ENCODE measurements around the gene PLA2G2E. TPM values are rescaled to one million over a fixed set of nuclear protein-coding genes. Genes with fewer than 3 reads are reported as not detected.

PLA2G2E gene, protein sequence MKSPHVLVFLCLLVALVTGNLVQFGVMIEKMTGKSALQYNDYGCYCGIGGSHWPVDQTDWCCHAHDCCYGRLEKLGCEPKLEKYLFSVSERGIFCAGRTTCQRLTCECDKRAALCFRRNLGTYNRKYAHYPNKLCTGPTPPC
- polyA plus RNA-seq (2012; ENCODE audit: insufficient read depth, insufficient read length, low read depth), result not detected

DNA sequence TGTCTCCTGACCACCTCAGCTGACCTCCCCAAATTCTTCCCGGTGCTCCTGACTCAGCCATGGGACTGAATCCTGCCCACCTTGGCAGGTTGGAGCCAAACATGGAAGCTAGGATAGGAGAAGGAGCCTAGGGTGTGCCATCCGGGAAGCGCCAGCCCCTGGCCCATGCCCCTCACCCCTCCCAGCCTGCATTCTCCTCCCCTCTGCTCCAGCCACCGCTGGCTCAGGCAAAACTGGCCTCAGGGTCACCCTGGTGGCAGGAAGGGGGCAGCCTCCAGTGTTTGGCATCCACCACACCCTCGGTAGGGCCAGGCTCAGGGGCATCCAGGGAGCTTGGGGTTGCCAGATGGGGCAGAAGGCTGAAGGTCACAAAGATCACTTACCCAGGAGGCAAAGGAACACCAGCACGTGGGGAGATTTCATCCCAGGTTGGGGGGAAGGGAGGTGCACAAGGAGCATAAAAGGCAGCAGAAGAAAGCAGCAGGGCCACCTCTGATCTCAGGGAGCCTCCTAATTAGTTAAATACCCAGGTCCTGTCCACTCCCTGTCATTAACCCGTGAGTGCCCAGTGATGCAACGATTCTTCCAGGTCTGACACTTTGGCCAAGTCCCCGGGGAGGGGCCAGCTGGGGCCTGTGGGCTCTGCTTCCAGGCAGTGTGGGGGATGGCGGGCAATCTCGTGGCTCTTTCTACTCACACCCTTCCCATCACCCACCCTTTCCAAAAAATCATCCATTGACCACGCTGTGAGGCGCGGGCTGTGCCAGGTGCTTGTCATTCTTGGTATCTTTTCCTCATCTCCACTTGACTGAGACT is at the start of gene PLA2G2E:
TSS of gene PLA2G2E (minus strand) at position 481 of the 816 bp plus-strand sequence. CDS start at position 423, 58 bp downstream.
- Histone ChIP-seq H3K36me3 (no peaks in the 10 kb centered on the region), H3K27me3 (no peaks in the 10 kb centered on the region), H3K4me3 (ENCODE audit: low read depth, low read length) (no peak within 1 kb of the TSS), H3K9me3 (no peaks in the 10 kb centered on the region), H3K4me1 (no peaks in the 10 kb centered on the region)
- DNase-seq, result no peak
- TF ChIP-seq, protein P1, sequence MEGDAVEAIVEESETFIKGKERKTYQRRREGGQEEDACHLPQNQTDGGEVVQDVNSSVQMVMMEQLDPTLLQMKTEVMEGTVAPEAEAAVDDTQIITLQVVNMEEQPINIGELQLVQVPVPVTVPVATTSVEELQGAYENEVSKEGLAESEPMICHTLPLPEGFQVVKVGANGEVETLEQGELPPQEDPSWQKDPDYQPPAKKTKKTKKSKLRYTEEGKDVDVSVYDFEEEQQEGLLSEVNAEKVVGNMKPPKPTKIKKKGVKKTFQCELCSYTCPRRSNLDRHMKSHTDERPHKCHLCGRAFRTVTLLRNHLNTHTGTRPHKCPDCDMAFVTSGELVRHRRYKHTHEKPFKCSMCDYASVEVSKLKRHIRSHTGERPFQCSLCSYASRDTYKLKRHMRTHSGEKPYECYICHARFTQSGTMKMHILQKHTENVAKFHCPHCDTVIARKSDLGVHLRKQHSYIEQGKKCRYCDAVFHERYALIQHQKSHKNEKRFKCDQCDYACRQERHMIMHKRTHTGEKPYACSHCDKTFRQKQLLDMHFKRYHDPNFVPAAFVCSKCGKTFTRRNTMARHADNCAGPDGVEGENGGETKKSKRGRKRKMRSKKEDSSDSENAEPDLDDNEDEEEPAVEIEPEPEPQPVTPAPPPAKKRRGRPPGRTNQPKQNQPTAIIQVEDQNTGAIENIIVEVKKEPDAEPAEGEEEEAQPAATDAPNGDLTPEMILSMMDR (IDR thresholded peaks at IDR 0.05; ENCODE audit: low read depth, low read length), result no peak

DNA sequence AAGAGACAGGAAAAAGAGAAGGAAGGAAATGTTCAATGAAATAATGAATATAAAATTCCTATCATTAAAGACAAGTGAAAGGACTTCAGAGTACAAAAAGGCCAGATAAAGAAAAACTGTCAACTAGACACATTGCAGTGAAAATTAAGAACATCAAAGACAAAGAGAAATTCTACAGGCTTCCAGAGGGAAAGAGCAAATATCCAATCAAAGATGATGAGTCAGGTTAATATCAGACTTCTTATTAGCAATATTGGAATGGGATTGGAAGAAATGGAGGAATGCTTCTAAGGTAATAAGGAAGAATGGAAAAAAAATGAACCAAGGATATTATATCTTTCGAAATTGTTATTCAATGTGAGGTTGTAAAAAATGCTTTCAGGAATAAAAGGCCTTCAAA is 48.2 kb upstream of the PLA2G2E start:
- Histone ChIP-seq H3K4me1 (no peaks in the 10 kb centered on the region), H3K36me3 (no peaks in the 10 kb centered on the region), H3K9me3 (no peaks in the 10 kb centered on the region), H3K27me3 (no peaks in the 10 kb centered on the region), H3K4me3 (ENCODE audit: low read depth, low read length) (no peak overlapping the region)
- TF ChIP-seq, protein P1 (IDR thresholded peaks at IDR 0.05; ENCODE audit: low read depth, low read length), result no peak
- no peak for DNase-seq

DNA sequence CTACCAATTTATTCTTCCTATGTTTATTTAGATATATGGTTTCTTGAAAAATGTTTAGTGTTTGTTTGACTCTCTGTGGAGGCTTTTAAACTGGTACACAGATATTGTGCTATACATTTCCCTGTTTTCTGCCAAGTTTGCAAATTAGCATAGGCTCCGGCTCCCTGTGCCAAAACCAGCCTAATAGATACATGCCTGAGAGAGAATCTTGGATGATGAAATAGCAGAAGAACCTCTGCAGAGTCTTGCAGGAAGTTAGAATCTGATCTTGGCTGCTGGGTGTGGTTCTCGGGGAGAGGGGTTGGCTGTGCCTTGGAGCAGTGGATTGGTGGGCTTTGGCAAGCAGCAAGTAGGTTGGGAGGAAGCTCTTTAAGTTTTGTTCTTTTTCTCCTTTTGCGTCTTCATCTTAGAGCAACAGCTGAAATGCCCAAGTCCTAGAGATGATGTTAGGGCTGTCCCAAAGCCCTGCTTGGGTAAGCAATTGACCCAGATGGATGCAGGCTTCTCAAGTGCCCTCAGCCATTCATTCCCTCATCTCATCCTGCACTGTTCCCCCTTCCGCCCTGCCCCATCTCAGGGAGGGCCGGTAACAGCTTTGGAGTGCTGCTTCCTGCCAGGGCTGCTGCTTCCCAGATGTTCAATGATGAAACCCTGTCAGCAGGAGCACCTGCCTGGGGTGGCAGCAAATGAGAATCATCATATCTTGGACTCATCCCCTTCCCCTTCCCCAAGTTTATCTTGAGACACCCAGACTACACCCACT is 46.7 kb upstream of the PLA2G2E start:
- H3K4me1 ChIP-seq, result no peaks in the 10 kb centered on the region
- no peaks in the 10 kb centered on the region for H3K36me3 ChIP-seq
- TF ChIP-seq, protein P1 (IDR thresholded peaks at IDR 0.05; ENCODE audit: low read depth, low read length), result no peak
- no peak for DNase-seq
- H3K9me3 ChIP-seq, result no peaks in the 10 kb centered on the region
- no peaks in the 10 kb centered on the region for H3K27me3 ChIP-seq
- H3K4me3 ChIP-seq (ENCODE audit: low read depth, low read length), result no peak overlapping the region

DNA sequence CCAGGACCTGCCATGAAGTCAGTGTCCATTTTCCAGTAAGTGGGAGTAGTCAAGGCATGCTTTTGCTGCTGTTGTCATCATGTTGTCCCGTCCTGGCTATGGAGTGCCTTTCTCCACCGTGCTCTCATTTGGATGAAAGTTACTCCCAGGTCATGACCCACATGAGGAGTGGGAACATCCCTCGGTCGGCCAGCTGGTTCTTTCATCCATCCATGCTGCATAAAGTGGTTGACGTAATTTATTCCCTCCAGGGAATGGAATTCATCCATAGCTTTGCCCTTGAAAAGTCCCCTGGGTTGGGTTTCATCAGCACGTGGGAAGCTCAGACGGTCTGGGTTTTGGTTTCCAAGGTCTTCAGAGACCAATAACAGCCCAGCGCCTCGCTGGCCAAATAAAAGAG is 44.4 kb upstream of the PLA2G2E start:
- Histone ChIP-seq H3K4me1 (no peaks in the 10 kb centered on the region), H3K4me3 (ENCODE audit: low read depth, low read length) (no peak overlapping the region), H3K36me3 (no peaks in the 10 kb centered on the region), H3K27me3 (no peaks in the 10 kb centered on the region), H3K9me3 (no peaks in the 10 kb centered on the region)
- no peak for DNase-seq
- TF ChIP-seq, protein P1 (IDR thresholded peaks at IDR 0.05; ENCODE audit: low read depth, low read length), result no peak

DNA sequence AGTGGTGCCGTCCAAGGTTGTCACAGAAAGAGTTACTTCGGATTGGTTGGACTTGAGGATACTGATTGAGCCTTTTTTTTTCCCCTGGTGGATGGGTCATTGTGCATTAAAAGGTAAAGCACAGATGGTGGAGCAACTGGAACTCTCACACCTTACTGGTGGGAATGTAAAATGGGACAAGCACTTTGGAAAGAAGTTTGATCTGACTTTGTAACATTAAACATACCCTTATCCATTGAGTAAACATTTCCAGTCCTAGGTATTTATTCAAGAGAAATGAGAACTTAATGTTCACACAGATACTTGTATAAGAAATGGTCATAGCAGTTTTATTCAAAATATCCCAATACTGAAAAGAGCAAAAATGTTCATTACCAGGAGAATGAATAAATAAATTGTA is 41.1 kb upstream of the PLA2G2E start:
- Histone ChIP-seq H3K4me1 (no peaks in the 10 kb centered on the region), H3K36me3 (no peaks in the 10 kb centered on the region), H3K9me3 (no peaks in the 10 kb centered on the region), H3K4me3 (ENCODE audit: low read depth, low read length) (no peak overlapping the region), H3K27me3 (no peaks in the 10 kb centered on the region)
- TF ChIP-seq, protein P1 (IDR thresholded peaks at IDR 0.05; ENCODE audit: low read depth, low read length), result no peak
- DNase-seq, result no peak

Data from BE2C (cell line).